Peyer's patch (tissue), 4 donors: ENCODE data around the gene DCLK1. TPM values are rescaled to one million over a fixed set of nuclear protein-coding genes. Genes with fewer than 3 reads are reported as not detected.

Source experiments
- DNase-seq, 3 donors: peaks; one replicate each; pipeline ENCODE4 v3.0.0-alpha.2; 2017 to 2019
- H3K27ac ChIP-seq, 4 donors: fragments of 200-600 bp; sonication (generic); one replicate each; pipeline ENCODE4 v1.5.1; 2016 to 2019
- H3K27me3 ChIP-seq, 2 donors: fragments of 200-600 bp; sonication (generic); one replicate each; pipeline ENCODE4 v1.5.1; 2019
- H3K36me3 ChIP-seq, 3 donors: fragments of 200-600 bp; sonication (generic); one replicate each; pipeline ENCODE4 v1.5.1; 2016 to 2019
- H3K4me1 ChIP-seq, 4 donors: fragments of 200-600 bp; sonication (generic); one replicate each; pipeline ENCODE4 v1.5.1; 2016 to 2019
- H3K4me3 ChIP-seq, 4 donors: fragments of 200-600 bp; sonication (generic); 1 replicate in 3 of 4; 2 replicates in 1 of 4; pipeline ENCODE4 v1.5.1; 2016 to 2019; ENCODE audit warnings: mild to moderate bottlenecking in 1 of 4
- H3K9me3 ChIP-seq, 4 donors: fragments of 200-600 bp; sonication (generic); one replicate each; pipeline ENCODE4 v1.5.1; 2016 to 2019; ENCODE audit warnings: mild to moderate bottlenecking in 1 of 4
- CTCF ChIP-seq, 6 experiments: fragments of 450-650 bp in 4 of 6; fragments of 200-600 bp in 2 of 6; sonication (generic) in 1 of 6; IDR thresholded peaks; one replicate each; pipeline ENCODE4 v1.5.1; 2017 to 2019; ENCODE audit warnings: antibody characterized with exemption in 6 of 6, mild to moderate bottlenecking in 3 of 6, moderate library complexity in 1 of 6
- POLR2A ChIP-seq, 2 donors: fragments of 450-650 bp; IDR thresholded peaks; one replicate each; pipeline ENCODE4 v1.5.1; 2017; ENCODE audit warnings: antibody characterized with exemption in 2 of 2, mild to moderate bottlenecking in 2 of 2, moderate library complexity in 2 of 2
- total RNA-seq, 4 donors: library from RNA; depleted of rRNA; stranded (reverse); fragments of >200 nt; gene quantifications; one replicate each; pipeline ENCODE4 v1.1.0, GENCODE V29; 2016

The DCLK1 gene
- total RNA-seq, 4 donors from 2014 or later: 3.7 to 23.1 (median 9.1) TPM

- no peaks in the 10 kb centered on the region for H3K9me3 ChIP-seq
- TF ChIP-seq POLR2A (IDR thresholded peaks at IDR 0.05): no peak
- TF ChIP-seq CTCF (IDR thresholded peaks at IDR 0.05): no peak
- DNase-seq: no peak
- no peaks in the 10 kb centered on the region for H3K27me3 ChIP-seq
- H3K36me3 ChIP-seq: no peaks in the 10 kb centered on the region
- no peaks in the 10 kb centered on the region for H3K4me1 ChIP-seq
- no peak overlapping the region for H3K4me3 ChIP-seq
- no peak overlapping the region for H3K27ac ChIP-seq
Measured at GRCh38 chr13:35741657-35742056, 389.5 kb downstream of the DCLK1 start.

- TF ChIP-seq CTCF (IDR thresholded peaks at IDR 0.05): no peak
Measured at GRCh38 chr13:35736876-35737275, 394.3 kb downstream of the DCLK1 start.

GRCh38 chr13:35733827-35734226 is 397.4 kb downstream of the DCLK1 start:
- H3K27me3 ChIP-seq: no peaks in the 10 kb centered on the region
- no peaks in the 10 kb centered on the region for H3K36me3 ChIP-seq
- no peak overlapping the region for H3K4me3 ChIP-seq
- no peak for TF ChIP-seq CTCF (IDR thresholded peaks at IDR 0.05)
- TF ChIP-seq POLR2A (IDR thresholded peaks at IDR 0.05): no peak
- no peak overlapping the region for H3K27ac ChIP-seq
- no peak for DNase-seq
- no peaks in the 10 kb centered on the region for H3K4me1 ChIP-seq
- no peaks in the 10 kb centered on the region for H3K9me3 ChIP-seq

More at GRCh38 chr13:35736876-35737275, 394.3 kb downstream of the DCLK1 start:
- Histone ChIP-seq H3K4me3 (no peak overlapping the region), H3K27me3 (no peaks in the 10 kb centered on the region), H3K4me1 (no peaks in the 10 kb centered on the region), H3K36me3 (no peaks in the 10 kb centered on the region), H3K27ac (no peak overlapping the region), H3K9me3 (no peaks in the 10 kb centered on the region)
- no peak for DNase-seq

- no peaks in the 10 kb centered on the region for H3K9me3 ChIP-seq
- H3K4me1 ChIP-seq: no peaks in the 10 kb centered on the region
- H3K36me3 ChIP-seq: no peaks in the 10 kb centered on the region
- TF ChIP-seq CTCF (IDR thresholded peaks at IDR 0.05) (no peak), POLR2A (IDR thresholded peaks at IDR 0.05) (no peak)
- DNase-seq: no peak
- no peaks in the 10 kb centered on the region for H3K27me3 ChIP-seq
- no peak overlapping the region for H3K4me3 ChIP-seq
- peak overlapping the region in 1 of 4 donors; percentile 12 for H3K27ac ChIP-seq
Measured at GRCh38 chr13:35732565-35732964, 398.6 kb downstream of the DCLK1 start.

GRCh38 chr13:35731471-35731870 is 399.7 kb downstream of the DCLK1 start:
- no peak for DNase-seq
- H3K9me3 ChIP-seq: no peaks in the 10 kb centered on the region
- H3K27ac ChIP-seq: no peak overlapping the region
- no peaks in the 10 kb centered on the region for H3K27me3 ChIP-seq
- no peaks in the 10 kb centered on the region for H3K4me1 ChIP-seq
- no peak overlapping the region for H3K4me3 ChIP-seq
- H3K36me3 ChIP-seq: no peaks in the 10 kb centered on the region
- TF ChIP-seq CTCF (IDR thresholded peaks at IDR 0.05): no peak
- no peak for TF ChIP-seq POLR2A (IDR thresholded peaks at IDR 0.05)
